Loucy (cell line): ENCODE measurements around the gene PLEKHG5.
"Not testable (repeated sequence)": the region's sequence is repeated elsewhere in the genome, so short reads cannot be mapped to it uniquely, and the experiment has no call there.

Source experiments
- EZH2phosphoT487 ChIP-seq: fragments of 200-600 bp; IDR thresholded peaks from 2 replicates; pipeline ENCODE4 v1.6.1; 2018; ENCODE audit warnings: antibody characterized with exemption, mild to moderate bottlenecking, moderate library complexity, borderline replicate concordance
- TF ChIP-seq, protein P1 (sequence below): fragments of 200-600 bp; sonication (generic); conservative IDR thresholded peaks from 2 replicates; pipeline ENCODE4 v1.5.1; 2014; ENCODE audit warnings: mild to moderate bottlenecking, antibody characterized with exemption, low read length

DNA sequence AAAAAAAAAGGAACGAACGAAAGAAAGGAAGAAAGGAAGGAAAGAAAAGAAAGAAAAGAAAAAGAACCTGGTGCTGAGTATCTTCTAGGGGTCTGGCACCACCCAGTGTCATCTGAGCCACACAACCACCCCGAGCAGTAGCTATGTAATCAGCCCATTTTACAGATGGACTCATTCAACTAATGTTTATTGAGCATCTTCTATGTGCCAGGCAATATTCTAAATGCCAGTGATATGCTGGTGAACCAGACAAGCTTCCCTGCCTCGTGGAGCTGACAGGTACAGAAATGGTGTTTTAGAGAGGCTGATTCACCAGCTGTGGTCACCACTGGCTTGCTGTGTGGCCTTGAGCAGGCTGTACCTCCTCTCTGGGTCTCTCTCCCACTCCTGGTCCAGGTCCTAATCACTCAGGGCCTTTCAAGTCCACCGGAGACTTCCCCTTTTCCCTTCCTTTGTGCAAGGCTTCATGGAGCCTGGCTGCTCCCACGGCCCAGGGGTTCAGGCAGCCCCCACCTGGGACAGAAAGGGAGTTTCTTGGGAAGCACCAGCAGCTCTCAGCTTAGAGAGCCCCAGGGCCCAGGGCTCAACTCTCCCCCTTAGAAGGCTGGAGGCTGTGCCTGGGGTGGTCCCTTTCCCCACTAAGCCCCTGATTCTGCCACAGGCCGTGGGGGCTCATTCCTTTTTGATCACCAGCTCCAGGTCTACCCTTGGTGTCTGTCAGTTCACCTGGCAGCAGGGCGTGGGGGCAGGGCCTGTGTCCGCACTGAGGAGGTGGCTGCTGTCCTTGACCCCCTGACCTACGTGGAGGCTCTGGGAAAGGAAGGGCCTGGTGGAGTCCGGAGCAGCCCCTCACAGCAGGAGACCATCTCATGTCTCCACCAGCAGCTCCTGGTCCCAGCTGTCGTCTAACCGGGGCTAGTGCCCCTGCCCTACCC lies 59.6 kb downstream of the PLEKHG5 start:
- TF ChIP-seq, protein P1, sequence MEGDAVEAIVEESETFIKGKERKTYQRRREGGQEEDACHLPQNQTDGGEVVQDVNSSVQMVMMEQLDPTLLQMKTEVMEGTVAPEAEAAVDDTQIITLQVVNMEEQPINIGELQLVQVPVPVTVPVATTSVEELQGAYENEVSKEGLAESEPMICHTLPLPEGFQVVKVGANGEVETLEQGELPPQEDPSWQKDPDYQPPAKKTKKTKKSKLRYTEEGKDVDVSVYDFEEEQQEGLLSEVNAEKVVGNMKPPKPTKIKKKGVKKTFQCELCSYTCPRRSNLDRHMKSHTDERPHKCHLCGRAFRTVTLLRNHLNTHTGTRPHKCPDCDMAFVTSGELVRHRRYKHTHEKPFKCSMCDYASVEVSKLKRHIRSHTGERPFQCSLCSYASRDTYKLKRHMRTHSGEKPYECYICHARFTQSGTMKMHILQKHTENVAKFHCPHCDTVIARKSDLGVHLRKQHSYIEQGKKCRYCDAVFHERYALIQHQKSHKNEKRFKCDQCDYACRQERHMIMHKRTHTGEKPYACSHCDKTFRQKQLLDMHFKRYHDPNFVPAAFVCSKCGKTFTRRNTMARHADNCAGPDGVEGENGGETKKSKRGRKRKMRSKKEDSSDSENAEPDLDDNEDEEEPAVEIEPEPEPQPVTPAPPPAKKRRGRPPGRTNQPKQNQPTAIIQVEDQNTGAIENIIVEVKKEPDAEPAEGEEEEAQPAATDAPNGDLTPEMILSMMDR = not testable (repeated sequence)
- not testable (repeated sequence) for TF ChIP-seq EZH2phosphoT487
